ENCODE data around the gene PGP.

PGP gene

GRCh38 chr16:2205967-2206313 lies 8.7 kb downstream of the PGP start:
- no peak for TF ChIP-seq CTCF (IDR thresholded peaks at IDR 0.05)

- TF ChIP-seq CTCF (IDR thresholded peaks at IDR 0.05): no peak
These were observed 9.3 kb downstream of the PGP start, which contains the start of gene MLST8 for GRCh38 chr16:2205104-2205966. MLST8 (plus strand) TSS chr16:2205454; CDS start chr16:2206086, 632 bp downstream.

GRCh38 chr16:2204416-2205103 lies 10.1 kb downstream of the PGP start:
- no peak for TF ChIP-seq CTCF (IDR thresholded peaks at IDR 0.05)

- TF ChIP-seq CTCF (IDR thresholded peaks at IDR 0.05): no peak
These were observed 14.3 kb downstream of the PGP start for GRCh38 chr16:2200313-2200712.

- TF ChIP-seq CTCF (IDR thresholded peaks at IDR 0.05): no peak
These were observed 15.0 kb downstream of the PGP start for GRCh38 chr16:2199621-2200139.

GRCh38 chr16:2199095-2199494 lies 15.5 kb downstream of the PGP start:
- no peak for TF ChIP-seq CTCF (IDR thresholded peaks at IDR 0.05)

GRCh38 chr16:2198283-2198682 lies 16.4 kb downstream of the PGP start:
- no peak for TF ChIP-seq CTCF (IDR thresholded peaks at IDR 0.05)

Measured in LNCAP (cell line).